Measurements from ENCODE around the gene TNRC18. TPM values are rescaled to one million over a fixed set of nuclear protein-coding genes. Genes with fewer than 3 reads are reported as not detected.

TNRC18 gene
- total RNA-seq, 2 experiments from 2014 or later = 37.3 to 40.4 TPM

- Mint-ChIP-seq H3K9me3 (peaks cover 25% of the 10 kb centered on the region), H3K36me3 (peaks cover 51% of the 10 kb centered on the region), H3K4me1 (ENCODE audit: low read depth) (no peaks in the 10 kb centered on the region), H3K27me3 (no peaks in the 10 kb centered on the region), H3K4me3 (no peak overlapping the region), H3K27ac (no peak overlapping the region)
- POLR2A ChIA-PET = no interaction called here
- DNase-seq = no peak
- intact Hi-C loops (cut with micrococcal nuclease) = no loop called here
- CTCF ChIA-PET = interaction anchor here (0.6 kb wide), 1 partner anchor 177 kb away, joined by 3 read pairs; no protein-coding TSS in a partner anchor
These were observed 78.0 kb downstream of the TNRC18 start for GRCh38 chr7:5345671-5346070.

GRCh38 chr7:5345171-5345570 lies 78.5 kb downstream of the TNRC18 start:
- Mint-ChIP-seq H3K27ac (no peak overlapping the region), H3K36me3 (peaks cover 53% of the 10 kb centered on the region), H3K9me3 (peaks cover 25% of the 10 kb centered on the region), H3K4me3 (no peak overlapping the region), H3K27me3 (no peaks in the 10 kb centered on the region), H3K4me1 (ENCODE audit: low read depth) (peaks cover 1% of the 10 kb centered on the region)
- intact Hi-C loops (cut with micrococcal nuclease) = no loop called here
- CTCF ChIA-PET = interaction anchor here (0.6 kb wide), 1 partner anchor 178 kb away, joined by 3 read pairs; no protein-coding TSS in a partner anchor
- no peak for DNase-seq
- POLR2A ChIA-PET = no interaction called here

GRCh38 chr7:5344342-5344741 lies 79.3 kb downstream of the TNRC18 start:
- intact Hi-C loops (cut with micrococcal nuclease) = no loop called here
- ChIA-PET POLR2A (no interaction called here), CTCF (no interaction called here)
- H3K36me3 Mint-ChIP-seq = peaks cover 57% of the 10 kb centered on the region
- DNase-seq = no peak
- H3K9me3 Mint-ChIP-seq = peaks cover 25% of the 10 kb centered on the region
- no peaks in the 10 kb centered on the region for H3K27me3 Mint-ChIP-seq
- no peak overlapping the region for H3K27ac Mint-ChIP-seq
- no peak overlapping the region for H3K4me3 Mint-ChIP-seq
- H3K4me1 Mint-ChIP-seq (ENCODE audit: low read depth) = peaks cover 5% of the 10 kb centered on the region

GRCh38 chr7:5343884-5344283 lies 79.8 kb downstream of the TNRC18 start:
- DNase-seq = no peak
- Mint-ChIP-seq H3K36me3 (peaks cover 59% of the 10 kb centered on the region), H3K9me3 (peaks cover 25% of the 10 kb centered on the region), H3K27ac (no peak overlapping the region), H3K4me3 (no peak overlapping the region), H3K4me1 (ENCODE audit: low read depth) (peaks cover 5% of the 10 kb centered on the region), H3K27me3 (no peaks in the 10 kb centered on the region)
- intact Hi-C loops (cut with micrococcal nuclease) = no loop called here
- ChIA-PET CTCF (no interaction called here), POLR2A (no interaction called here)

GRCh38 chr7:5342631-5343030 lies 81.0 kb downstream of the TNRC18 start:
- POLR2A ChIA-PET = no interaction called here
- Mint-ChIP-seq H3K4me3 (no peak overlapping the region), H3K27ac (no peak overlapping the region), H3K9me3 (peaks cover 25% of the 10 kb centered on the region), H3K36me3 (peaks cover 60% of the 10 kb centered on the region), H3K27me3 (no peaks in the 10 kb centered on the region), H3K4me1 (ENCODE audit: low read depth) (peaks cover 5% of the 10 kb centered on the region)
- CTCF ChIA-PET = no interaction called here
- DNase-seq = no peak
- intact Hi-C loops (cut with micrococcal nuclease) = no loop called here

GRCh38 chr7:5339955-5340354 lies 83.7 kb downstream of the TNRC18 start:
- ChIA-PET CTCF (no interaction called here), POLR2A (no interaction called here)
- Mint-ChIP-seq H3K27me3 (no peaks in the 10 kb centered on the region), H3K4me3 (no peak overlapping the region), H3K36me3 (peaks cover 79% of the 10 kb centered on the region), H3K27ac (no peak overlapping the region), H3K4me1 (ENCODE audit: low read depth) (peaks cover 5% of the 10 kb centered on the region), H3K9me3 (peaks cover 38% of the 10 kb centered on the region)
- no peak for DNase-seq
- intact Hi-C loops (cut with micrococcal nuclease) = no loop called here

GRCh38 chr7:5337047-5337446 lies 86.6 kb downstream of the TNRC18 start:
- no peak overlapping the region for H3K27ac Mint-ChIP-seq
- ChIA-PET CTCF (no interaction called here), POLR2A (no interaction called here)
- peaks cover 10% of the 10 kb centered on the region for H3K4me1 Mint-ChIP-seq (ENCODE audit: low read depth)
- no peaks in the 10 kb centered on the region for H3K27me3 Mint-ChIP-seq
- no peak for DNase-seq
- peaks cover 18% of the 10 kb centered on the region for H3K9me3 Mint-ChIP-seq
- H3K4me3 Mint-ChIP-seq = no peak overlapping the region
- intact Hi-C loops (cut with micrococcal nuclease) = no loop called here
- H3K36me3 Mint-ChIP-seq = peaks cover 64% of the 10 kb centered on the region

- POLR2A ChIA-PET = no interaction called here
- H3K36me3 Mint-ChIP-seq = peaks cover 56% of the 10 kb centered on the region
These were observed 89.0 kb downstream of the TNRC18 start for GRCh38 chr7:5334671-5335070.

GRCh38 chr7:5333121-5334045 lies 90.3 kb downstream of the TNRC18 start:
- no peak for DNase-seq
- ChIA-PET POLR2A (no interaction called here), CTCF (no interaction called here)
- Mint-ChIP-seq H3K27me3 (no peaks in the 10 kb centered on the region), H3K27ac (no peak overlapping the region), H3K4me3 (no peak overlapping the region), H3K9me3 (peaks cover 15% of the 10 kb centered on the region), H3K4me1 (ENCODE audit: low read depth) (peaks cover 14% of the 10 kb centered on the region), H3K36me3 (peaks cover 52% of the 10 kb centered on the region)
- intact Hi-C loops (cut with micrococcal nuclease) = no loop called here

More at GRCh38 chr7:5334671-5335070, 89.0 kb downstream of the TNRC18 start:
- CTCF ChIA-PET = interaction anchor here (0.7 kb wide), 1 partner anchor 361 kb away, joined by 3 read pairs; no protein-coding TSS in a partner anchor
- Mint-ChIP-seq H3K9me3 (peaks cover 15% of the 10 kb centered on the region), H3K4me3 (no peak overlapping the region), H3K27me3 (no peaks in the 10 kb centered on the region), H3K4me1 (ENCODE audit: low read depth) (peaks cover 14% of the 10 kb centered on the region), H3K27ac (no peak overlapping the region)
- intact Hi-C loops (cut with micrococcal nuclease) = no loop called here
- no peak for DNase-seq

GRCh38 chr7:5332579-5332978 lies 91.1 kb downstream of the TNRC18 start:
- no peak for DNase-seq
- H3K36me3 Mint-ChIP-seq = peaks cover 48% of the 10 kb centered on the region
- H3K27me3 Mint-ChIP-seq = no peaks in the 10 kb centered on the region
- intact Hi-C loops (cut with micrococcal nuclease) = no loop called here
- peaks cover 14% of the 10 kb centered on the region for H3K9me3 Mint-ChIP-seq
- CTCF ChIA-PET = no interaction called here
- peaks cover 14% of the 10 kb centered on the region for H3K4me1 Mint-ChIP-seq (ENCODE audit: low read depth)
- POLR2A ChIA-PET = no interaction called here
- H3K4me3 Mint-ChIP-seq = no peak overlapping the region
- H3K27ac Mint-ChIP-seq = no peak overlapping the region

GRCh38 chr7:5330288-5330687 lies 93.3 kb downstream of the TNRC18 start:
- no peaks in the 10 kb centered on the region for H3K9me3 Mint-ChIP-seq
- H3K27me3 Mint-ChIP-seq = no peaks in the 10 kb centered on the region
- DNase-seq = no peak
- intact Hi-C loops (cut with micrococcal nuclease) = no loop called here
- no peak overlapping the region for H3K4me3 Mint-ChIP-seq
- H3K4me1 Mint-ChIP-seq (ENCODE audit: low read depth) = peaks cover 14% of the 10 kb centered on the region
- H3K27ac Mint-ChIP-seq = no peak overlapping the region
- H3K36me3 Mint-ChIP-seq = peaks cover 32% of the 10 kb centered on the region
- ChIA-PET POLR2A (no interaction called here), CTCF (interaction anchor here (1.6 kb wide), 1 partner anchor 90 kb away, joined by 3 read pairs; no protein-coding TSS in a partner anchor)

GRCh38 chr7:5324961-5325360 lies 98.7 kb downstream of the TNRC18 start:
- CTCF ChIA-PET = no interaction called here
- peaks cover 33% of the 10 kb centered on the region for H3K36me3 Mint-ChIP-seq
- no peak for DNase-seq
- no peaks in the 10 kb centered on the region for H3K27me3 Mint-ChIP-seq
- POLR2A ChIA-PET = no interaction called here
- H3K4me1 Mint-ChIP-seq (ENCODE audit: low read depth) = no peaks in the 10 kb centered on the region
- intact Hi-C loops (cut with micrococcal nuclease) = no loop called here
- H3K27ac Mint-ChIP-seq = no peak overlapping the region
- H3K9me3 Mint-ChIP-seq = peaks cover 2% of the 10 kb centered on the region
- no peak overlapping the region for H3K4me3 Mint-ChIP-seq

Data from activated CD4-positive, alpha-beta memory T cell treated with anti-CD3 and anti-CD28 coated beads for 36 hours (primary cell).